Skin epidermis (tissue), 12 donors: ENCODE data around the gene TBX21.

ENCODE experiments used
- H3K27ac ChIP-seq, 21 experiments: fragments of 200-600 bp; sonication (generic) in 11 of 21; one replicate each; pipeline ENCODE4 v1.5.0; 2020; ENCODE audit warnings: mild to moderate bottlenecking in 3 of 21, inconsistent platforms in 2 of 21, moderate library complexity in 2 of 21
- H3K4me3 ChIP-seq, 7 experiments: fragments of 200-600 bp; sonication (generic) in 2 of 7; one replicate each; pipeline ENCODE4 v1.5.0; 2020; ENCODE audit warnings: inconsistent platforms in 2 of 7, mild to moderate bottlenecking in 2 of 7, moderate library complexity in 1 of 7

The TBX21 gene

GRCh38 chr17:47733047-47733673 is at the start of gene TBX21:
TBX21 (plus strand) TSS chr17:47733236; CDS start chr17:47733455, 219 bp downstream.
- H3K4me3 ChIP-seq: peak within 1 kb of the TSS; percentile 32 to 43 (median 38)
- peak within 1 kb of the TSS in 15 of 21 experiments; percentile 3 to 89 (median 58) for H3K27ac ChIP-seq

DNA sequence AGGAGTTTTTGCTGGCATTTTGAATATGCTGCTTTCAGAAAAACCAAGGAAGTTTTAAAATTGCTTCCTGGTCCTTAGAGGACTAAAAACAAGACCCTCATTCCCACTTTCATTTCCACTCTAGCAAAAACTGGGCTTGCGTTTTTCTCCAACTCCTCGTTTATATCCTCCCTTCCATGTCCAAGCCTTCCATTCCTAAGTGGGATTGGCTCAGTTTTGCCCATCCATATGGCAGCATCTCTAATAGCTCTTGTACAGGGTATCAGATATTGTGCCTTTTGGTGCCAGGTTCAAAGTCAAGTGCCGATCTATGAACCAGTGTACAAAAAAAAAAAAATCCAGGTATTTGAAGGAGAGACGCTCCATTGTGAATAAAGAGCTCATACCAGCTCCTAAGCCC is 49.0 kb upstream of the TBX21 start:
- Histone ChIP-seq H3K27ac (no peak overlapping the region), H3K4me3 (no peak overlapping the region)

DNA sequence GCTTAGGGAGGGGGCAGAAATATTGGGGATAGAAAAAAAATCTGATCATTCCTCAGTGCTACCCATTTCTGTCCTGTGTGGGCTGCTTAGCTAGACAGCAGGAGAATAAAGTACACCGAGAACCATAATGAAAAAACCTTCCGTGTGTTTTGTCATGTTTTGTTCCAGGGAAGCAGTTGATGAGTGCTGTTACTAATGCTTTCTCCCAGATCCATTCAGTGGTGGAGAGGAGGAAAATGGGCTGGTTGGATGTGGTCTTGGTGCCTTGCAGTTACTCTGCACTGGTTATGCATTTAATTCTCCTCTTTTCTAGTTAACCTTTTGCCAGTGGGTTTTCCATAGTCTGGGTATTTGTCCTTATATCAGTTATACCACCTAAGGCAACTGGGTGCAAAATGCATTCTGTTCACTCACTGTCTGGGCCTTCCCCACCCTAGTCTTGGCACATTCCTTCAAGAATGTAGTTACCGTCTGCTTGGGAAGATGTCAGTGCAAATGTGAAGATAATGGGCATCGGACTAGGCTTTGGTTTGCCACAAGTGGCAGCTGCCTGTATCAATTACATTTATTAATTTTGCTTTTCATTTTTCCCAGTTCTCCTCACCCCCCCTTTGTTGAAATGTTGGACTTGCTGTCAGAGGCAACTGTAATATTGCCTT is 48.4 kb upstream of the TBX21 start:
- Histone ChIP-seq H3K4me3 (no peak overlapping the region), H3K27ac (no peak overlapping the region)

GRCh38 chr17:47685556-47686275 is 47.3 kb upstream of the TBX21 start:
- no peak overlapping the region for H3K27ac ChIP-seq
- H3K4me3 ChIP-seq: no peak overlapping the region

DNA sequence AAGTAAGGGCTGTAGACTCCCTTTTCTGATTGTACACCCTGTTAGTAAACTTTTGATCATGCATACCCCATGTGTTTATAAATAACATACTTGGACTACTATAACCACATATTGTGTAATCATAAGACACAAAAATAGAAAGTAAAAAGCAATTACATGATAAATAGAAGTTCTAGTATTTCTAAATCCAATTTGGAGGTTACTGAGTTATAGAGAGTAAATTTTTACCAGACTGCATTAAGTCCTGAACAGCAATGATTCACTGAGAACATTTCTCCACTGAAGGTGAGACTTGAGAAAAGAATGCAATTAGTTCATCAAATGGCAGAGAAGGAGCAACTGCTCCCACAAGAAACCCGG is 46.8 kb upstream of the TBX21 start:
- H3K27ac ChIP-seq: no peak overlapping the region
- no peak overlapping the region for H3K4me3 ChIP-seq

GRCh38 chr17:47686664-47687327 is 46.2 kb upstream of the TBX21 start:
- Histone ChIP-seq H3K27ac (no peak overlapping the region), H3K4me3 (no peak overlapping the region)

DNA sequence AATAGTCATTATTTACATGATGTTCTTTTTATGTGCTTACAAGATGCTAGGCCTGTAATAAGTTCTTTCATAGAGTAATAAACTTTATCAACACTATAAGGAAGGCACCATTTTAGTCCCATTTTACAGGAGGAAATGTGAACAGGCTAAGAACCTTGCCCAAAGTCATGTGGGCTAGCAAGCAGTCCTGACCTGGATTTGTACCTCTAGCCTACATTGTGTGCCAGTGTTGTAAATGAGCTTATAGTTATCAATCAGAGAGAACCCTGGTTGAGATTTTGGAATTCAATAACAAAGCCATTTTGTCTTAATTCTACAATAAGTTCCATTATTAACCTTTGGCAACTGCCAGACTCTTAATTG is 45.7 kb upstream of the TBX21 start:
- Histone ChIP-seq H3K27ac (no peak overlapping the region), H3K4me3 (no peak overlapping the region)

DNA sequence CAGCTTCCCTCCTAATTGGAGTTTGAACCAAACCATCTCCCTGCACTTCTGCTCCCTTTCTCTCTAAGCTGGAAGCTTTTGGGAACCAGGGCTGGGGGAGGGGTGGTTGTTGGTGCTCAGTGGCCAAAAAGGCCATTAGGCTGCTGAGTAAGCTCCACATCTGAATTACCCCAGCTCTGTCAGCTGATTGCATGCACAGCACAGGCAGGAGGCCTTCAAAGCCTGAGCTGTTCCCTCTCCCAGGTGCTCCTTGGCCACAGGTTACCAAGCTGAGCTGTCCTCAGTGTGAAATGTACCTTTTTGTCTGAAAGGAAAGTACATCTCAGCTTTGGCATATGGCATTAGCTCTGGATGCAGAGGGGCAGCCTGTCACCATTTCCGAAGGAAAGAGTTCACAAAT is 45.3 kb upstream of the TBX21 start:
- H3K27ac ChIP-seq: peak overlapping the region in 1 of 21 experiments; percentile 15
- H3K4me3 ChIP-seq: no peak overlapping the region

GRCh38 chr17:47690121-47690520 is 42.9 kb upstream of the TBX21 start:
- no peak overlapping the region for H3K4me3 ChIP-seq

DNA sequence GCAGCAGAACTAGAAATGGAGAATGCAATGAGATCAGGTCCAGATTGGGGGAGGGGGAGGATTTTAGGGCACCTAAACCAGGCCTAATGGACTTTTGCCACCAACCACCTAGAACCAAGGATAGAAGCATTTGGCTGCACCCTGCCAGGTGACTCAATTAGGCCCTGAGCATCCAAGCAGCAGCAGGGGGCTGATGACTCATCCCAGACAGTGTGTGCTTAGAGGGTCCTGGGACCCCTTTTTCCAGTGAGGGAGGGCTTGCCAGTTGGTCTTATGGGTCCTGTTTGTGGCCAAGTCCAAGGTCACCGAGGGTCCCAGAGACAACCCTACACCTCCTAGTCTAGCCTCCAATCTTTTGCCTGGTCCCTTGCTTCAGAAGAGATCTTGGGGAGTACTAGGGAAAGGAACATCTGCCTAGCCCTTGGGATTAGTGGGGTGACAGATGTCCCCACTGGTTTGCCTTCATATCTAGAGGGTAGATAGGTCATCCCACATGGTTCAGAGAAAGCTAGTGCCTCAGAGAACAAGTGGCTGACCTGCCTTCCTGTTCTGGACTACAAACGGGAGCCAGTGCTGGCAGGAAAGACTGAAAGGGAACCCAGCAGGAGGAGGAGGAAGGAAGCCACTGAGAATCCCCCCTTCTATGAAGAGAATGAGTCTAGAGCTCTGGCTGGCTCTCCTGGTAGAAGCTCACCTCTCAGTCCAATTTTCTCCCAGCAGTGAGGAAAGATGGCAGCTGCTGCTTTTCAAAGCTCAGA is 40.7 kb upstream of the TBX21 start:
- Histone ChIP-seq H3K27ac (peak overlapping the region in 2 of 21 experiments; percentile 87 to 93), H3K4me3 (no peak overlapping the region)

More at GRCh38 chr17:47690121-47690520, 42.9 kb upstream of the TBX21 start:
- H3K27ac ChIP-seq: no peak overlapping the region

DNA sequence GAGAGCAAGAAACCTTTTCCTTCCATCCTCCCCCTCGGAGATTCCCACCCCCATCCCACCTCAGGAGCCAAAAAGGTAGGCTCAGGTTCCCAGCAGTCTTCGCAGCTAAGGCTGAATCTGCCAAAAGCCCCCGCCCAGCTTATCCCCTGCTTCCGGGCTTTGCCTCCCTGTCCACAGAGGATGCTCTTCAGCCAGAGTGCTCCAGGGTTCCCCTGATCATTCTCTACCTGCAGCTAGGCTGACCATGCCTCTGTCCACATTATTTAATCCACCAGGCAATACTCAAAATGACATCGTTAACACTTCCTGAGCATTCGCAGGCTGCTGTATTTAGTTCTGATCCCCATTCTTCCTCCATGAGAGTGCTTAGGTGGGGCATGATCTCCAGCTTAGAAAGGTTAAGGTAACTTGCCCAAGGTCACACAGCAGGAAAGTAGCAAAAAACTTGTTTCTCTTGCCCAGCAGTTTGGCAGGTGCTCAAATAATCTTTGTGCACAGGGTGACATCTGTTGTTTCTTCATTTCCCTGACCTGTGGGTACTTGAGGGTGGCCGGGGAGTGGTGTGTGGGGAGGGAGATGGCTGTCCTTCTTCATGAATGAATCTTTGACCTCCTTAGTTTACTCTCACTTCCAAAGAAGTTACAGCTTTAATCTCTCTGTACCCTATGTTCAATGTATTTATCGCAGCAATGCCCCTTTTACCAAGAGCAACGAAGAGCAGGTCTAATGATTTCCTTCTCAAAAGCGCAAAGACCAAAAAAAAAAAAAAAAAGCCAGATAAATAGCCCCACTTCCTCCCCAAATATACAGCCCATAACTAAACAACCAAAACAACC is 39.9 kb upstream of the TBX21 start:
- peak overlapping the region in 19 of 21 experiments; percentile 83 to 97 (median 93) for H3K27ac ChIP-seq

DNA sequence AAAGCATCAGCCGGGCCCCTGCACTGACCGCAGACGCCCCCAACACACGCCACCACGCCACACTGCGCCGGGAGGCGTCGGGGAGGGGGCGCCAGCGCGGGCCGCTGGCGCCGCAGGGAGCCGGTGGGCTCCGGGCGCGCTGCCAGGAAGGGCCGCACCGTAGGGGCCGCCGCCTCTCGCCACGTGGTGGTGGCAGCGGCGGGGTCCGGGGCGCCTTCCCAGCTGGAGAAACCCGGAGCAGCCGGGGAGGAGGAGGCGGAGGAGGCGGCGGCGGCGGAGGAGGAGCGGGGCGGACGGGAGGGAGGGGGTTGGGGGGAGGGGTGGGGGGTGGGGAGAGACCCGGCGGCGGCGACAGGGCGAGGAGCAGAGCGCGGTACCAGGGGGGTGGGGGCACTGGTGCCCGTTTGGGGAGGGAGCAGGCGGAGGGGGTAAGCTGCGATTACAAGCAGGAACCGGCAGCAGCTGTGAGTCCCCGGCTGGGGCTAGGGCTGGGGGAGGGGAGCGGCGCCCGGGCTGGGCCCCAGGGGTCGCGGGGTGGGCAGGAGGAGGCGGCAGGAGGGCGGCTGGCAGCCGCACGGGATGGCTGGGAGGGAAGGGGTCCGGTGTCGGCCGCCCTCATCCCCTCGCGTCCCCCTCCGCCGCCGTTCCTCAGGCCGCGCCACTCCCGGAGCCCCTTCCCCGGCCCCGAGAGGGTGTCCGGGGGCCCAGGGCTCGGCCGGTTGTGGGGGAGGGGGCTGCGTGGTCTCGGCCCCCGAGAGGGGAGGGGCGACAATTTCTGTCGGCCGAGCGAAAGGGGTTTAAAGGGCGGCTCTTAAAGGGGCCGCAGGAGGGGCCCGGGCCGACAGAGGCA is 39.1 kb upstream of the TBX21 start, which contains the start of gene TBKBP1:
Gene TBKBP1 (plus strand): TSS at position 431 of the 850 bp plus-strand sequence. CDS start 1,952 bp downstream, outside the sequence.
- peak within 1 kb of the TSS; percentile 65 to 99 (median 90) for H3K4me3 ChIP-seq
- H3K27ac ChIP-seq: peak within 1 kb of the TSS; percentile 83 to 97 (median 93)

More for the DNA sequence above, 39.9 kb upstream of the TBX21 start:
- peak overlapping the region; percentile 65 to 99 (median 90) for H3K4me3 ChIP-seq

GRCh38 chr17:47694581-47695428 is 38.2 kb upstream of the TBX21 start:
- Histone ChIP-seq H3K4me3 (peak overlapping the region; percentile 65 to 99 (median 90)), H3K27ac (peak overlapping the region; percentile 83 to 97 (median 93))

DNA sequence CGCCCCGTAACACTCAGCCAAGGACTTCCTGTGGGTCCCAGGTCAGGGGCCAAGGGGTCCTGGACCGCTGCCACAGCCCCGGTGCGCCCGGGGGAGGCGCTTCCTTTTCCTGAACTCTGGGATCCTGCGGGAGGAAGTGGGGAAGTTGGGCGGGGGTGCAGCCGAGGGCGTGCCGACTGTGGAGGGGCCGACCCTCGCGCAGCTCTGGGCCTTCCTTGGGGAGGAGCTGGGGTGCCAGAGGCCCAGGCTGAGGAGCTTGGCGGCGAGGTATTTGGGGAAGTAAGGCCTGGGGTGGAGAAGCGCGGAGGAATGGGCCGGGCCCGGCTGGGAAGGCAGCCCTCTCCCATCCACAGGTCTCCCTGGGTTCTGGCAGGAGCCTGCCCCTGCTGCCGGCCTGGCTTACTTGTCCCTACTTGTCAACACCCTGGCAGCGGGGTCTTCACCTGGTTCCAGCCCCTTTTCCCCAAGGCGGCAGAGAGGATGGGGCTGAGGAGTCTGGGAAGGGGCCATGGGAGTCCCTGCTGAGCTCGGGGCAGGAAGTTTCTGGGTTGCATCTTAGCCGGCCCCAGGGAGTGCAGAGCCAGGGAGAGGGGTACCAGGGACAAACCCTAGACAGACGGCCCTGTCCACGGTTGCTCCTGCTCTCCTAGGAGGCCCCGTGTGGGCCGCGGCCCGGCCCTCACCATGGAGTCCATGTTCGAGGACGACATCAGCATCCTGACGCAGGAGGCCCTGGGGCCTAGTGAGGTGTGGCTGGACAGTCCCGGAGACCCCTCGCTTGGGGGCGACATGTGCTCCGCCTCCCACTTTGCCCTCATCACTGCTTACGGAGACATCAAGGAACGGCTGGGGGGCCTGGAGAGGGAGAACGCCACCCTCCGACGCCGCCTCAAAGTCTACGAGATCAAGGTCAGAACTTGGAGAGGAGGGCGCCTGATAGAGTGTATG is 37.3 kb upstream of the TBX21 start:
- peak overlapping the region; percentile 24 to 97 (median 92) for H3K27ac ChIP-seq
- H3K4me3 ChIP-seq: peak overlapping the region; percentile 65 to 99 (median 90)
